Neural cell (in vitro differentiated cells): Measurements from ENCODE around the gene DUSP2.

Experiments used
- CTCF ChIP-seq: fragments of 450-650 bp; IDR thresholded peaks from 2 replicates; pipeline ENCODE4 v1.5.1; 2014; ENCODE audit warnings: antibody characterized with exemption, mild to moderate bottlenecking, moderate library complexity; ENCODE audit not compliant: poor library complexity, severe bottlenecking
- EP300 ChIP-seq: fragments of 450-650 bp; conservative IDR thresholded peaks from 2 replicates; pipeline ENCODE4 v1.6.1; 2014; ENCODE audit warnings: antibody characterized with exemption, mild to moderate bottlenecking, moderate library complexity; ENCODE audit not compliant: poor library complexity, severe bottlenecking
- EZH2 ChIP-seq: fragments of 200-600, 300-800 bp; shearing (Covaris generic), sonication (generic); IDR thresholded peaks from 2 replicates; pipeline ENCODE4 v1.6.1; 2014; ENCODE audit warnings: antibody characterized with exemption, low read length, borderline replicate concordance, mild to moderate bottlenecking; ENCODE audit not compliant: insufficient read depth, poor library complexity, severe bottlenecking
- POLR2AphosphoS5 ChIP-seq: IDR thresholded peaks from 2 replicates; pipeline ENCODE4 v1.6.1; 2012
- TAF1 ChIP-seq: IDR thresholded peaks from 2 replicates; pipeline ENCODE4 v1.6.1; 2012; ENCODE audit warnings: low read depth

GRCh38 chr2:96120991-96121390 lies 24.2 kb downstream of the DUSP2 start:
- TF ChIP-seq CTCF = no peak
- TF ChIP-seq POLR2AphosphoS5 = no peak
- TF ChIP-seq EZH2 = no peak
- no peak for TF ChIP-seq EP300
- TF ChIP-seq TAF1 = no peak
